Measurements from ENCODE around the gene LRRC27. TPM values are rescaled to one million over a fixed set of nuclear protein-coding genes. Genes with fewer than 3 reads are reported as not detected.

LRRC27 gene
- total RNA-seq, 1 experiment from 2014 or later, result 5.6 TPM

GRCh38 chr10:132425757-132426155 lies 93.8 kb downstream of the LRRC27 start:
- Histone ChIP-seq H3K36me3 (ENCODE audit: low read depth, low read length) (peaks cover 7% of the 10 kb centered on the region; the same call in 1 of the 2 replicates), H3K9me2 (replicated peaks; ENCODE audit: low read length) (no peaks in the 10 kb centered on the region), H3K27me3 (ENCODE audit: low read length) (no peaks in the 10 kb centered on the region), H3F3A (ENCODE audit: low read length, unreplicated experiment) (no peaks in the 10 kb centered on the region), H3K9me3 (ENCODE audit: low read length) (no peaks in the 10 kb centered on the region), H3K9ac (ENCODE audit: low read length) (no peak overlapping the region), H3K4me3 (ENCODE audit: low read length) (no peak overlapping the region), H3K4me2 (ENCODE audit: low read length) (no peak overlapping the region), H4K20me1 (ENCODE audit: low read length) (no peaks in the 10 kb centered on the region), H3K4me1 (ENCODE audit: insufficient read depth, low read length) (peaks cover 14% of the 10 kb centered on the region), H3K27ac (ENCODE audit: low read length) (no peak overlapping the region), H3K79me2 (ENCODE audit: low read length) (no peaks in the 10 kb centered on the region), H2AFZ (ENCODE audit: low read length) (no peak overlapping the region)
- ChIA-PET CTCF (no interaction called here), POLR2A (ENCODE audit: unreplicated experiment) (no interaction called here)
- ATAC-seq (no peak), DNase-seq (no peak)
- intact Hi-C loops (cut with micrococcal nuclease), result no loop called here
- no TSS peak for BruUV-seq (replicated peaks)
- TF ChIP-seq EZH2 (IDR thresholded peaks at IDR 0.05; ENCODE audit: low read length, unreplicated experiment) (no peak), EZH2phosphoT487 (IDR thresholded peaks at IDR 0.05; ENCODE audit: borderline replicate concordance, low read length) (no peak)
- TF ChIP-seq, protein P1, sequence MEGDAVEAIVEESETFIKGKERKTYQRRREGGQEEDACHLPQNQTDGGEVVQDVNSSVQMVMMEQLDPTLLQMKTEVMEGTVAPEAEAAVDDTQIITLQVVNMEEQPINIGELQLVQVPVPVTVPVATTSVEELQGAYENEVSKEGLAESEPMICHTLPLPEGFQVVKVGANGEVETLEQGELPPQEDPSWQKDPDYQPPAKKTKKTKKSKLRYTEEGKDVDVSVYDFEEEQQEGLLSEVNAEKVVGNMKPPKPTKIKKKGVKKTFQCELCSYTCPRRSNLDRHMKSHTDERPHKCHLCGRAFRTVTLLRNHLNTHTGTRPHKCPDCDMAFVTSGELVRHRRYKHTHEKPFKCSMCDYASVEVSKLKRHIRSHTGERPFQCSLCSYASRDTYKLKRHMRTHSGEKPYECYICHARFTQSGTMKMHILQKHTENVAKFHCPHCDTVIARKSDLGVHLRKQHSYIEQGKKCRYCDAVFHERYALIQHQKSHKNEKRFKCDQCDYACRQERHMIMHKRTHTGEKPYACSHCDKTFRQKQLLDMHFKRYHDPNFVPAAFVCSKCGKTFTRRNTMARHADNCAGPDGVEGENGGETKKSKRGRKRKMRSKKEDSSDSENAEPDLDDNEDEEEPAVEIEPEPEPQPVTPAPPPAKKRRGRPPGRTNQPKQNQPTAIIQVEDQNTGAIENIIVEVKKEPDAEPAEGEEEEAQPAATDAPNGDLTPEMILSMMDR (conservative IDR thresholded peaks at IDR 0.05; ENCODE audit: low read depth, low read length), result no peak

DNA sequence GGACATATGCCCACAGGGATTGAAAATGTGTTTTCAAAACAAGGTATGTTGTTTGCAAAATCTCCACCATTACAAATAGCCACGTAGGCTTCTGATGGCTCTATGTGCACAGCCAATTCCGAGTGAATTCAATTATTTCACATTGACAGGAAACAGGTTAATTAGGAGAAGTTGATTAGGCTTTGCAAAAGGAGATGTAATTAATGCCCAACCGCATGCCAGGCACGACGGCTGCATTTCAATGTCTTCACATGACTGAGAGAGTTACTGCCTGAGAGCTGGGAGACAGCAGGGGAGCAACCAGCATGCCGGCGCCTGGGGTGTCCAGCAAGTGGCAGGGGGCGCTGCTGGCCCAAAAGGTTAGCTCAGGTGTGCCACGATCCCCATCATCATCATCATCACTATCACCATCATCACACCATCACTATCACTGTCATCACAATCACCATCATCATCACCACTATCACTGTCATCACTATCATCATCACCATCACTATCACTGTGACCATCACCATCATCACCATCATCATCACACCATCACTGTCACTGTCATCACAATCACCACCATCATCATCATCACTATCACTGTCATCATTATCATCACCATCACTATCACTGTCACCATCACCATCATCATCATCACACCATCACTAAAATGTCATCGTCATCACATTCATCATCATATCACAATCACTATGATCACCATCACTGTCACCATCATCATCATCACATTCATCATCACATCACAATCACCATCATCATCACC lies 95.2 kb downstream of the LRRC27 start:
- Histone ChIP-seq H3K27ac (ENCODE audit: low read length) (no peak overlapping the region), H3K27me3 (ENCODE audit: low read length) (no peaks in the 10 kb centered on the region), H3K9ac (ENCODE audit: low read length) (no peak overlapping the region), H3K4me1 (ENCODE audit: insufficient read depth, low read length) (no peaks in the 10 kb centered on the region), H4K20me1 (ENCODE audit: low read length) (no peaks in the 10 kb centered on the region), H2AFZ (ENCODE audit: low read length) (no peak overlapping the region), H3K79me2 (ENCODE audit: low read length) (no peaks in the 10 kb centered on the region), H3K4me3 (ENCODE audit: low read length) (no peak overlapping the region), H3K9me3 (ENCODE audit: low read length) (no peaks in the 10 kb centered on the region), H3K9me2 (replicated peaks; ENCODE audit: low read length) (no peaks in the 10 kb centered on the region), H3K36me3 (ENCODE audit: low read depth, low read length) (peaks cover 7% of the 10 kb centered on the region; the same call in 1 of the 2 replicates), H3F3A (ENCODE audit: low read length, unreplicated experiment) (no peaks in the 10 kb centered on the region), H3K4me2 (ENCODE audit: low read length) (no peak overlapping the region)
- ATAC-seq (no peak), DNase-seq (no peak)
- ChIA-PET CTCF (no interaction called here), POLR2A (ENCODE audit: unreplicated experiment) (no interaction called here)
- TF ChIP-seq EZH2phosphoT487 (IDR thresholded peaks at IDR 0.05; ENCODE audit: borderline replicate concordance, low read length), result no peak
- TF ChIP-seq EZH2 (IDR thresholded peaks at IDR 0.05; ENCODE audit: low read length, unreplicated experiment), result no peak
- TF ChIP-seq, protein P1 (conservative IDR thresholded peaks at IDR 0.05; ENCODE audit: low read depth, low read length), result no peak
- intact Hi-C loops (cut with micrococcal nuclease), result no loop called here
- no TSS peak for BruUV-seq (replicated peaks)

GRCh38 chr10:132427939-132428367 lies 96.0 kb downstream of the LRRC27 start:
- Histone ChIP-seq H3K27me3 (ENCODE audit: low read length) (no peaks in the 10 kb centered on the region), H4K20me1 (ENCODE audit: low read length) (no peaks in the 10 kb centered on the region), H3K9me3 (ENCODE audit: low read length) (no peaks in the 10 kb centered on the region), H3K4me3 (ENCODE audit: low read length) (no peak overlapping the region), H3K9me2 (replicated peaks; ENCODE audit: low read length) (no peaks in the 10 kb centered on the region), H3K9ac (ENCODE audit: low read length) (no peak overlapping the region), H3K4me2 (ENCODE audit: low read length) (no peak overlapping the region), H3K27ac (ENCODE audit: low read length) (no peak overlapping the region), H2AFZ (ENCODE audit: low read length) (no peak overlapping the region), H3K4me1 (ENCODE audit: insufficient read depth, low read length) (no peaks in the 10 kb centered on the region), H3F3A (ENCODE audit: low read length, unreplicated experiment) (no peaks in the 10 kb centered on the region), H3K79me2 (ENCODE audit: low read length) (no peaks in the 10 kb centered on the region), H3K36me3 (ENCODE audit: low read depth, low read length) (peaks cover 7% of the 10 kb centered on the region; the same call in 1 of the 2 replicates)
- ChIA-PET POLR2A (ENCODE audit: unreplicated experiment) (no interaction called here), CTCF (no interaction called here)
- DNase-seq (no peak), ATAC-seq (no peak)
- intact Hi-C loops (cut with micrococcal nuclease), result no loop called here
- TF ChIP-seq, protein P1 (conservative IDR thresholded peaks at IDR 0.05; ENCODE audit: low read depth, low read length), result no peak
- TF ChIP-seq EZH2phosphoT487 (IDR thresholded peaks at IDR 0.05; ENCODE audit: borderline replicate concordance, low read length) (no peak), EZH2 (IDR thresholded peaks at IDR 0.05; ENCODE audit: low read length, unreplicated experiment) (no peak)
- BruUV-seq (replicated peaks), result no TSS peak
